Heart left ventricle (tissue), 16 donors: ENCODE measurements around the gene CCNL1. TPM values are rescaled to one million over a fixed set of nuclear protein-coding genes. Genes with fewer than 3 reads are reported as not detected.

Experiments used
- ATAC-seq, 4 donors: fragments of 200-7000 bp; cut with Tn5 transposase; one replicate each; pipeline ENCODE4 v1.9.1; 2020 to 2022; ENCODE audit warnings: moderate library complexity in 4 of 4, mild to moderate bottlenecking in 3 of 4, moderate number of reproducible peaks in 1 of 4
- DNase-seq, 5 donors: peaks; one replicate each; pipeline ENCODE4 v3.0.0-alpha.2; 2020
- H3K27ac ChIP-seq, 12 donors: fragments of 200-600 bp; sonication (generic) in 4 of 12; one replicate each; pipeline versions ENCODE4 v1.5.0 to v1.8.0; 2016 to 2022; ENCODE audit warnings: mild to moderate bottlenecking in 2 of 12
- H3K27me3 ChIP-seq, 9 donors: fragments of 200-600 bp; sonication (generic) in 2 of 9; one replicate each; pipeline versions ENCODE4 v1.5.1 to v1.8.0; 2016 to 2022; ENCODE audit warnings: mild to moderate bottlenecking in 3 of 9
- H3K36me3 ChIP-seq, 9 donors: fragments of 200-600 bp; sonication (generic) in 2 of 9; one replicate each; pipeline versions ENCODE4 v1.5.0 to v1.8.0; 2018 to 2022; ENCODE audit warnings: mild to moderate bottlenecking in 2 of 9
- H3K4me1 ChIP-seq, 12 donors: fragments of 200-600 bp; sonication (generic) in 4 of 12; one replicate each; pipeline versions ENCODE4 v1.5.0 to v1.8.0; 2016 to 2022; ENCODE audit warnings: mild to moderate bottlenecking in 3 of 12
- H3K4me3 ChIP-seq, 12 donors: fragments of 200-600 bp; sonication (generic) in 4 of 12; one replicate each; pipeline versions ENCODE4 v1.5.0 to v1.8.0; 2017 to 2022; ENCODE audit warnings: mild to moderate bottlenecking in 9 of 12, moderate library complexity in 4 of 12
- H3K9me3 ChIP-seq, 12 donors: fragments of 200-600 bp; sonication (generic) in 4 of 12; one replicate each; pipeline versions ENCODE4 v1.5.0 to v1.8.0; 2016 to 2022; ENCODE audit warnings: mild to moderate bottlenecking in 1 of 12
- POLR2A ChIP-seq, 2 donors: fragments of 450-650 bp; IDR thresholded peaks; one replicate each; pipeline ENCODE4 v1.6.1; 2017; ENCODE audit warnings: antibody characterized with exemption in 2 of 2, mild to moderate bottlenecking in 2 of 2, moderate library complexity in 2 of 2
- WGBS, 4 donors: extraction: QIAGEN DNeasy Blood & Tissue Kit in 2 of 4; methylation state at CpG; one replicate each; pipeline versions ENCODE4 v1.1.5 to v1.1.7; 2013 to 2018; 5-methylcytosine and 5-hydroxymethylcytosine counted together
- intact Hi-C, 10 donors: fragments of 100-400 bp; cut with DNase I; formaldehyde crosslinking; loops; one replicate each; pipeline versions ENCODE4 v1.11.1 to v1.14.2; 2022
- polyA plus RNA-seq, 2 donors: library from polyadenylated mRNA; stranded (reverse); fragments of 200-250 nt; gene quantifications; one replicate each; pipeline ENCODE4 v1.2.3, GENCODE V29; 2013
- total RNA-seq, 9 donors: library from RNA; depleted of rRNA in 2 of 9; stranded (reverse); fragments of >200 nt in 2 of 9; fragmentation: NEBNext Ultra II Directional in 3 of 9; extraction: Animal tissue kit (Norgen Biotek cat#: 25700) in 3 of 9; gene quantifications; one replicate each; pipeline versions ENCODE4 v1.1.0 to v1.2.4, GENCODE V29; 2016 to 2023
- TF ChIP-seq, protein P1 (sequence below), 12 donors: fragments of 200-600 bp; sonication (generic) in 4 of 12; IDR thresholded peaks; one replicate each; pipeline versions ENCODE4 v1.5.0 to v1.8.0; 2018 to 2022; ENCODE audit warnings: antibody characterized with exemption in 12 of 12, mild to moderate bottlenecking in 5 of 12
- donor health status: ischemic (EF 13 %, LVEDD 7.1; RV severe dilation, severe dysfunction).
- donor health status: healthy with polysubstance abuse.
- donor health status: DM: no; HTN: yes; CAD: no.
- donor health status: DM: no; HTN: no; CAD: no.
- donor health status: ischemic (EF 25% LVEDD 6.9; RV normal size, moderate dysfunction).
- donor health status: ischemic (EF 25% LVEDD 5.7; RV mildly dilated, moderate dysfunction).
- donor health status: healthy.
- donor health status: DM: yes; HTN: yes; CAD: no.
- donor health status: ischemic (EF 35%, LVEDD 5.7; RV mildly dilated, moderate dysfunction).
- donor health status: nonischemic (EF 11% LVEDD 7.7; RV severe dilation, severe dysfunction).
- donor health status: DM: yes; HTN: yes; CAD: no.
- donor health status: PGD.
- donor health status: ischemic (EF 29% LVEDD 5.4; RV normal size, mild dysfunction).
- donor health status: nonischemic (EF 23%, LVEDD 6.1; RV moderate dilation, normal function).

CCNL1 gene
- total and polyA plus RNA-seq, 11 donors = 15.5 to 66.7 (median 25.3) TPM

DNA sequence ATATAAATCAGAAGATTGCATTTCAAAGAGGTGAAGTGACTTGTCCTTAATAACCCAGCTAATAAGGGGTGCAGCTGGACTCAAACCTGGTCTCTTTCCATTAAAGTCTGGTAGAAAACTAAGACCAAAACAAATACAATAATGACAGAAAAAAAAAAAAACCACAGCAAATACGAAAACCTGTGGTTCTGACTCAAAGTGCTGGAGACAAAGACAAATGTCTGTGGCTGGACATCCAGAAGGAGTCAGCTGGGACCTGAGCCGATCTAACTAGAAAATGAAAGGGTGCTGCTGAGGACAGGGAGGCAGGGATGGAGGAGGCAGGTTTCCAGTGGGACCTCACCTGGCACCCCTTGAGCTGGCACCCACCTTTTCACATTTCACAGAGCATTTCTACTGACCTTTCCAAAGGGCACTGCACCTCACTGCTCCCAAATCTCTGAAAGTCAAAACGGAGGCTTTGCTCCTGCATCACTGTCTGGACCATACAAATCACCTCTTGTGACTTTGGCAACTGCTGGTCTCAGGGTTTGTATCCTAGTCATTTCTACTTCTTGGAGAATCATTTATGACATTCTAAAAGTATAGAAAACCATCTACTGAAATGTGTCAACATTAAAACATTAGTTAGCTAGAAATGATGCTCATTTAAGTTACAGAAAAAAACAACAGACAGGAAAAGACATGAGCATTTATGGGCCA is 61.7 kb downstream of the CCNL1 start:
- peaks cover 0 to 54% (median 16%) of the 10 kb centered on the region in 12 donors for H3K4me1 ChIP-seq
- peak overlapping the region in 10 of 12 donors; percentile 13 to 100 (median 42) for H3K27ac ChIP-seq

More for the DNA sequence above, 61.7 kb downstream of the CCNL1 start:
- TF ChIP-seq, protein P1, sequence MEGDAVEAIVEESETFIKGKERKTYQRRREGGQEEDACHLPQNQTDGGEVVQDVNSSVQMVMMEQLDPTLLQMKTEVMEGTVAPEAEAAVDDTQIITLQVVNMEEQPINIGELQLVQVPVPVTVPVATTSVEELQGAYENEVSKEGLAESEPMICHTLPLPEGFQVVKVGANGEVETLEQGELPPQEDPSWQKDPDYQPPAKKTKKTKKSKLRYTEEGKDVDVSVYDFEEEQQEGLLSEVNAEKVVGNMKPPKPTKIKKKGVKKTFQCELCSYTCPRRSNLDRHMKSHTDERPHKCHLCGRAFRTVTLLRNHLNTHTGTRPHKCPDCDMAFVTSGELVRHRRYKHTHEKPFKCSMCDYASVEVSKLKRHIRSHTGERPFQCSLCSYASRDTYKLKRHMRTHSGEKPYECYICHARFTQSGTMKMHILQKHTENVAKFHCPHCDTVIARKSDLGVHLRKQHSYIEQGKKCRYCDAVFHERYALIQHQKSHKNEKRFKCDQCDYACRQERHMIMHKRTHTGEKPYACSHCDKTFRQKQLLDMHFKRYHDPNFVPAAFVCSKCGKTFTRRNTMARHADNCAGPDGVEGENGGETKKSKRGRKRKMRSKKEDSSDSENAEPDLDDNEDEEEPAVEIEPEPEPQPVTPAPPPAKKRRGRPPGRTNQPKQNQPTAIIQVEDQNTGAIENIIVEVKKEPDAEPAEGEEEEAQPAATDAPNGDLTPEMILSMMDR (IDR thresholded peaks at IDR 0.05) = no peak
- TF ChIP-seq POLR2A (IDR thresholded peaks at IDR 0.05) = no peak
- intact Hi-C loops = no loop called here
- no peaks in the 10 kb centered on the region for H3K36me3 ChIP-seq
- H3K4me3 ChIP-seq = no peak overlapping the region
- H3K27me3 ChIP-seq = no peaks in the 10 kb centered on the region
- DNase-seq (no peak), ATAC-seq (peak in 2 of 4 donors; percentile 10 to 16)
- 50 to 64% (median 58%) methylated on average over 3 of the region's 3 CpGs for WGBS, 4 donors
- H3K9me3 ChIP-seq = no peaks in the 10 kb centered on the region
